NCI-H2196 treated with DMSO at 0.1 percent for 48 hours (cell line): ENCODE data around the gene CRYBG1.

ENCODE experiments used
- DNase-seq: peaks from one replicate; lab custom pipeline; 2025; ENCODE audit not compliant: unreplicated experiment; lab: John Stamatoyannopoulos, UW

CRYBG1 gene

DNA sequence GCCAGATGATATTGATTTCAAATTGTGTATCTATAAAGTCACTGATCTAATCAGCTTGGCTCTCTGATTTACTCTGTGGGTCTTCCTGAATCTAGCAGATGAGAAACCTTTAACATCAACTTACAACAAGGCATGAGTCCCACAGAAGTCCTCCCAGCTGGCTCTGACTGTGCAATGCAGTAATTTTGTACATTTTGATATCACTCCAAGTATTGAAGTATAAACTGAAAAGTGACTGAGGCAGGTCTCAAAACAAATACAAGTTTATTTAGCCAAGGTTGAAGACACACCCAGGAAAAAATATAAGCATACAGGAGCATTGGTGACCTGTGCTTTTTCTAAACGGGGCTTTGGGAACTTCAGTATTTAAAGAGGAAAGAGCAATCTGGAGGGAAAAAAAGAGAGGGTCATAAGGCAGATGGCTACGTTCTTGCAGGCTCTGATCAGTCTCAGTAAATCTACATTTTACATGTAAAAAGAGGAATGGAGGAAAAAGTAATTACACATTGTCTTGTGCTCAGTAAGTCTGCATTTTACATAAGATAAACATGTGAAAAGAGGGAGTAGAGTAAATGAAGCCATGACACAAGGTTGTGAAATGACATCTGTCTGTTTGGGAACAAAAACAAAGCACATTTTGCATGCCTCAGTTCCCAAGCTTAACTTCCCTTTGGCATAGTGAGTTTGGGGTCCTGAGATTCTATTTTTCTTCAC, 59.5 kb downstream of the CRYBG1 start:
- DNase-seq = no peak

- DNase-seq = no peak
Measured at GRCh38 chr6:106421496-106421895, 61.0 kb downstream of the CRYBG1 start.

GRCh38 chr6:106422534-106422933, 62.0 kb downstream of the CRYBG1 start:
- DNase-seq = no peak

DNA sequence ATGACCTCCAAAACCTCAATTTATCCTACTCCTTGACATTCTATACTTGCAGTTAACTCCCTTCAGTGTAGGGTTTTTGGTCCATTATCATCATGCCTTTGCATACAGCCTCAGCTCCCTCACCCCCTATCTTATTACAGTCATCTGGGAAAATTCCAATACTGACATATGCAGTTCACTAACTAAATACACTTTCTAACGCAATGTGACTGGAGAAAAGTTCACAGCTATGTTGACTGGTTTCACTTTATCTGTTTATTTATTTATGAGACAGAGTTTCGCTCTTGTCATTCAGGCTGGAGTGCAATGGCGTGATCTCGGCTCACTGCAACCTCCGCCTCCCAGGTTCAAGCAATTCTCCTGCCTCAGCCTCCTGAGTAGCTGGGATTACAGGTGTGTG, 64.9 kb downstream of the CRYBG1 start:
- no peak for DNase-seq

- DNase-seq = no peak
Measured at GRCh38 chr6:106426250-106426970, 65.9 kb downstream of the CRYBG1 start.

GRCh38 chr6:106430466-106430865, 69.9 kb downstream of the CRYBG1 start:
- no peak for DNase-seq

DNA sequence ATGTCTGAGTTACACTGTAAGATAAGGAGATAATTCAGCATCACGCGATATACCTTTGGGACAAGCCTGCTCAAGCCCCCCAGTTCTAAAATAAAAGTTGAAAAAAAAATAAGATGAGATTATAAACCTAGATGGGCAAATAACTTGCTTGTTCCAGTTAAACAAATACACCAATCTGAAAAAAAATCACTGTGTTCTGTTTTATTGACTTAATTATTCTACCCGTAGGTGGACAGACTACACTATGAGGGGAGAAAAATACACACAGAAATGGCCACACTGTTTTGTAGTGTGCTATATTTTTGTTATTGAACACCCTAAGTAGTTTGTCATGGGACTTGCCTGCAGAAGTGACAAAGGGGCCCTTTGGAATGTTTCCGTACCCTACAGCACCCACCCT, 70.9 kb downstream of the CRYBG1 start:
- no peak for DNase-seq

DNA sequence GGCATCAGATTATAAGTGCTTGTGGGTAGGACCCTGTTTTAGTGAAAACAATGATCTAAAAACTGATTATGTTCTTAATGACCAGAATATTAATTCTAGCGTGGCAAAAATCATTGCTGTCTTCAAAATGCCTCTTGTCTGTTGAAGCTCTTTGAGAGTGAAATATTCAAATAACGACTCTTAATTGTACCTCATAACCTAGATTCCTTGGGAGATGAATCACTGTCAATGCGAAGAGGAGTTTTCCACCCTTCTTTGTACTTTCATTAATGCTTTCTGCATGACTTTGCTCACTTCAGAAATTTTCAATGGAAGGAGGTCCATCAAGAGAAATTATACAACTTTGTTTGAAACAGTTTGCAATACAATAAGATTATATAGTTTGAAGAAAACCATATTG, 71.5 kb downstream of the CRYBG1 start:
- no peak for DNase-seq

GRCh38 chr6:106434530-106434929, 74.0 kb downstream of the CRYBG1 start:
- DNase-seq = no peak

DNA sequence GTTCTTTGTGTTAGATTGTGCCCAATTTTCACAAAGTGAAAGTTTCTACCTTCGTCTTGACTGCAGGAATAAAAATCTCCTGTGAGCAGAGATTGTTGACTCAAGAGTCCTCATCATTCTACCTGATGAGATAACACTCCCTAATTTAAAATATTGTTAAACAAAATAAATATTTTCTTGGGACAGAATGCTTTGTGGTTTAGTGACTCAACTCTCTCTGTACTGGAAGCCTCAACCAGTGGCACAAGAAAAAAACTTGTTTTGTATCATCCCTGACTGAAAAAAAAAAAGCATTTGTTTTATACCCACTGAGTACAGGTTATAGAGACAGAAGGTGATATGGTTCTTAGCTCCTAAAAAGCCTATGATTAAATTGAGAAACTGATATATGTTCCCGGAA, 78.9 kb downstream of the CRYBG1 start:
- DNase-seq = no peak

- no peak for DNase-seq
Measured at GRCh38 chr6:106440546-106440945, 80.0 kb downstream of the CRYBG1 start.

DNA sequence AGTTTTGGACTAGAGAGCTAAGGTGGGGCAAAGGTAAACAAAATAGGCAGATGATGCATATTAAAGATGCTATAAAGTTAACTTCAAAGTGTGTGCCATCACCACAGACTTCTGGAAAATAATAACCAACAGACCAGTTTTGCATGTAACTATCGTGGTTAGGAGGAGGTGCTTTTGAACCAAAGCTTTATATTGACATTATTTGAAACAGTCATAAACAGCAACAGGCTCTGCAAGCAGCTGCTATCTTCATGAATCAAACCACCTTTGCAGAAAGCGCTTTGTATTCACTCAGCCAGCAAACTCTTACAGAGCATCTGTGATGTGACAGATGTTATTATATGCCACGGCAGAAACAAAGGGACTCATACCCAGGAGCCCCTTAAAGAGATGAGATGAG, 81.9 kb downstream of the CRYBG1 start:
- no peak for DNase-seq

DNA sequence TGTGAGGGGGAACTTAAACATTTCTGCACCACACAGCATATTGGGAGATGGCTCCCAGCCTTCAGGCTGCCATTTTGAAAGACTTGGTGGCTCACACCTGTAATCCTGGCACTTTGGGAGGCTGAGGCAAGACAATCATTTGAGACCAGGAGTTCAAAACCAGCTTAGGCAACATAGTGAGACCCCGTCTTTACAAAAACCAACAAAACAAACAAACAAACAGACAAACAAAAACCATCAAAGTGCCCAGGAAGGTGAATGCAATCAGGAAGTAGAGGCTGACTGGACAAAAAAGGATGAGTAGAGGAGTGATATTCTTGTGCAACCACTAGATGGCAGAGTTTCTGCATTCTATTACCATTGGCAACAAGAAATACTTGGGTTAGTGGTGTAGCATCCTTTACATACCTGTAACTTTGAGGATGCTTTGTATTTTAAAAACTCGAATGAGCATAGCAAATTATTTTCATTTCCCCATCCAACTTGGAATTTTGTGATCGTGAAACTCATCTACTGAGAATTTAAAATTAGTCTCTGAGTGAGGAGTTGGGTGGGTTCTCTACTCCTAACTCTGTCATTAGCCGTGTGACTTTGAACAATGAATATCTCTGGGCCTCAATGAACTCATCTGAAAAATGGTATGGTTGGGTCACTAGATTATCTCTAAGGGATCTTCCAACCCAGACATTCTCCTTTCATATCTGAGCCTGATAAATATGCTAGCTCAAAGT, 84.4 kb downstream of the CRYBG1 start:
- peak; percentile 69 for DNase-seq

DNA sequence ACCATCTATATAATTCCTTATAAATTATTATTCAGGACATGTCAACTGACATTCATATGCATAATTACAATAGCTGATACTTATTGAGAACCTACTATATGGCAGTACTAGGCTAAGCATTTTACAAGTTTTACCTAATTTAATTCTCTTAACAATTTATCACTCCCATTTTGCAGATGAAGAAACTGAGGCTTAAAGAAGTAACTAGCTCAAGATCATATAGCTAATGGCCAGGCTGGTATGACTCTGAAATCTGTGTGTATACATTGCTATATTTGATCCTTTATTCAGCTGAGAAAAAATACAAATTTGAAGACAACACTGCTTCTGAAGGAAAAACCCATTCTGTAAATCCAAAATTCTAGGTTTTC, 85.0 kb downstream of the CRYBG1 start:
- no peak for DNase-seq

DNA sequence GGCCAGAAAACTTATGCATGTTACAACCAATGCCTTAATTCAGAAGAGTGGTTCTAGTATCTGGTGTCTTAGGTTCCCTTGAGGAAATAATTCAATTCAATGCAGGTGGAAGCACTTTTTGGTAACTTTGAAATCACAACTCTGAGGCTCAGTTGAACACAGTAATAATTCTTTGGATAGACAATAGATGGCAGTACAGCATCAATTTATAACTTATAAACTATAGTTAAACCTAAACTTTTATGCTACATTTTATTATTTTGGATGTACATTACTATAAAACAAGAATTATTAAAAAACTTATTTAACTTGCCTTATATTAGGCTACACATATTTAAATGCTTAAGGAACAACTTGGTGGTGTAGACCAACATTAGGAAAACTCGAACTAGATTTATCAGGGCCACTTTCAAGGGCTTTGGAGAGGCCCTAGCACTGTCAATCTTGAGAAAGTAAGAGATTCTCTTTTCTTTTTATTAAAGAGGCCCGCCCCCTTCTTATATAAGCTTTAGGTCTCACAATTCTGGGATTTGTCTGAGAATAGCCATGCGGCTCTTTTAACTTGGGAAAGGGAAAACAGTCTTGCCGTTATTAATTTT, 85.9 kb downstream of the CRYBG1 start:
- no peak for DNase-seq

- no peak for DNase-seq
Measured at GRCh38 chr6:106446983-106447382, 86.5 kb downstream of the CRYBG1 start.

DNA sequence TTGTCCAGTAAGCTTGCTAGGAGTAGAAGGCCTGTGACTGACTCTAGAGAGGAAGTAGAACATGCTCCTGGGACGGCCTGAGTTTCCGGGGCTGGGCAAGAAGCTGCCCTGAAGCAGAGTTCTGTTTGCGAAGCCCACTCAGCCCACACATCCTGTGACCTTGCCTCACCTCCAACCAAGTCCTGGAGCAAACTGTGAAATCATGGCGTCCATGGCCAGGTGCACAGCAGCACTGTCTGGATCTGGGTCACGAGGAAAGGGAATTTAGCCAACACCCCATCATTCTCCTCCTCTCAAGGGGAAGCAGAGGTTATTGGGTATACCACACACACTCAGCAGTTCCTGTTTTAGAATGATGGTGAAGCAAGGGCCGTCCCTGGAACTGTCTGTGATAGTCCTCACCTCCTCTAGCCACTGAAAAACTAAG, 87.5 kb downstream of the CRYBG1 start:
- no peak for DNase-seq

GRCh38 chr6:106450653-106451052, 90.1 kb downstream of the CRYBG1 start:
- no peak for DNase-seq

DNA sequence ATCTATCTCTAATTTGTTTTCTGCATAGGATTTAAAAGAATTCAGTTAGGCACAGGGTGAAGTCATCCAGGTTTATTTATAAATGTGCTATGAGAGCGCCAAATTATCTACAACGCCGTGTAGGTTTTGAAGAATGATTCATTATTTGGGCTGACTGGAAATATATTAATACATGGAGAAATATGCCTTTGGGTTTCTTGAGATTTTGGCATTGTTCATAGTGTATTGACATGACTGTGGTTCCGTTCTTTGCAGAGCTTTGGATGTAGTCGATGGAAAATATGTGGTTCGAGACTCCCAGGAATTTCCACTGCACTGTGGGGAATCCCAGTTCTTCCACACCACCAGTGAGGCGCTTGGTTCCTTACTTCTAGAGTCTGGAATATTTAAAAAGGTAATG, 90.9 kb downstream of the CRYBG1 start:
- DNase-seq = no peak

GRCh38 chr6:106452628-106453027, 92.1 kb downstream of the CRYBG1 start:
- DNase-seq = no peak

- DNase-seq = no peak
Measured at GRCh38 chr6:106453756-106454367, 93.3 kb downstream of the CRYBG1 start.
